Measurements from ENCODE around the gene OLFML1.

OLFML1 gene

GRCh38 chr11:7523416-7524210 is 38.3 kb downstream of the OLFML1 start:
- no peak overlapping the region for H3K9ac ChIP-seq (ENCODE audit: low read depth, low read length)
- no peaks in the 10 kb centered on the region for H3K4me1 ChIP-seq (ENCODE audit: control insufficient read depth, insufficient read depth, low read length)
- H3K4me2 ChIP-seq (ENCODE audit: low read length) = no peak overlapping the region
- H3K9me3 ChIP-seq (replicated peaks; ENCODE audit: low read length) = no peaks in the 10 kb centered on the region
- H3K27me3 ChIP-seq (ENCODE audit: control insufficient read depth, insufficient read depth, low read length) = peaks cover 50% of the 10 kb centered on the region
- H3K4me3 ChIP-seq (ENCODE audit: low read length) = no peak overlapping the region
- H3K36me3 ChIP-seq (ENCODE audit: insufficient read depth, low read length) = no peaks in the 10 kb centered on the region

GRCh38 chr11:7524462-7525235 is 39.3 kb downstream of the OLFML1 start:
- no peak overlapping the region for H3K4me3 ChIP-seq (ENCODE audit: low read length)
- no peak overlapping the region for H3K9ac ChIP-seq (ENCODE audit: low read depth, low read length)
- no peaks in the 10 kb centered on the region for H3K4me1 ChIP-seq (ENCODE audit: control insufficient read depth, insufficient read depth, low read length)
- no peaks in the 10 kb centered on the region for H3K36me3 ChIP-seq (ENCODE audit: insufficient read depth, low read length)
- no peaks in the 10 kb centered on the region for H3K9me3 ChIP-seq (replicated peaks; ENCODE audit: low read length)
- peaks cover 49% of the 10 kb centered on the region for H3K27me3 ChIP-seq (ENCODE audit: control insufficient read depth, insufficient read depth, low read length)
- peak overlapping the region; percentile 25 for H3K4me2 ChIP-seq (ENCODE audit: low read length)

- Histone ChIP-seq H3K4me1 (ENCODE audit: control insufficient read depth, insufficient read depth, low read length) (no peaks in the 10 kb centered on the region), H3K9ac (ENCODE audit: low read depth, low read length) (no peak overlapping the region), H3K9me3 (replicated peaks; ENCODE audit: low read length) (no peaks in the 10 kb centered on the region), H3K36me3 (ENCODE audit: insufficient read depth, low read length) (no peaks in the 10 kb centered on the region), H3K27me3 (ENCODE audit: control insufficient read depth, insufficient read depth, low read length) (peaks cover 49% of the 10 kb centered on the region), H3K4me2 (ENCODE audit: low read length) (no peak overlapping the region), H3K4me3 (ENCODE audit: low read length) (no peak overlapping the region)
Measured at GRCh38 chr11:7525424-7525823, 40.1 kb downstream of the OLFML1 start.

DNA sequence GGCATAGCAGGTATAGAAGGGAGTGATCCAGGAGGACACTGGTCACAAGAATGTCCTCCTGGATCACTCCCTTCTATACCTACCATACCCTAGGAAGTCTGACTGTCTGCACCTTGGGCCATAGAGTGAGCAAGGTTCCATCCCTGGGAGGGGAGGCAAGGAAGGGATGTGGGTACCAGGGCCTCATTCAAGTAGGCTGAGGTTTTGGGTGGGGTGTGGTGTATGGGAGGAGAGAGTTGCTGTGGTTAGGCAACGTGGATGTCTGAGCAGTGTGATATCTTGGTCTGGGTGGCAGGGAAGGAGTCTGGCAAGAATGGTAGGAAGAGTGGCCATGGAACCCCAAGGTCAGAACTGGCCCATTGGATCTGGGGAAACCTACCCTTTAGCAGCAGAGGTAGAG is 41.7 kb downstream of the OLFML1 start:
- H3K9ac ChIP-seq (ENCODE audit: low read depth, low read length) = no peak overlapping the region
- H3K27me3 ChIP-seq (ENCODE audit: control insufficient read depth, insufficient read depth, low read length) = peaks cover 38% of the 10 kb centered on the region
- H3K9me3 ChIP-seq (replicated peaks; ENCODE audit: low read length) = no peaks in the 10 kb centered on the region
- H3K4me1 ChIP-seq (ENCODE audit: control insufficient read depth, insufficient read depth, low read length) = no peaks in the 10 kb centered on the region
- H3K4me2 ChIP-seq (ENCODE audit: low read length) = no peak overlapping the region
- H3K4me3 ChIP-seq (ENCODE audit: low read length) = no peak overlapping the region
- H3K36me3 ChIP-seq (ENCODE audit: insufficient read depth, low read length) = no peaks in the 10 kb centered on the region

GRCh38 chr11:7528514-7529049 is 43.3 kb downstream of the OLFML1 start:
- Histone ChIP-seq H3K4me1 (ENCODE audit: control insufficient read depth, insufficient read depth, low read length) (no peaks in the 10 kb centered on the region), H3K4me2 (ENCODE audit: low read length) (no peak overlapping the region), H3K9me3 (replicated peaks; ENCODE audit: low read length) (no peaks in the 10 kb centered on the region), H3K36me3 (ENCODE audit: insufficient read depth, low read length) (no peaks in the 10 kb centered on the region), H3K9ac (ENCODE audit: low read depth, low read length) (no peak overlapping the region), H3K4me3 (ENCODE audit: low read length) (no peak overlapping the region), H3K27me3 (ENCODE audit: control insufficient read depth, insufficient read depth, low read length) (peaks cover 22% of the 10 kb centered on the region)

DNA sequence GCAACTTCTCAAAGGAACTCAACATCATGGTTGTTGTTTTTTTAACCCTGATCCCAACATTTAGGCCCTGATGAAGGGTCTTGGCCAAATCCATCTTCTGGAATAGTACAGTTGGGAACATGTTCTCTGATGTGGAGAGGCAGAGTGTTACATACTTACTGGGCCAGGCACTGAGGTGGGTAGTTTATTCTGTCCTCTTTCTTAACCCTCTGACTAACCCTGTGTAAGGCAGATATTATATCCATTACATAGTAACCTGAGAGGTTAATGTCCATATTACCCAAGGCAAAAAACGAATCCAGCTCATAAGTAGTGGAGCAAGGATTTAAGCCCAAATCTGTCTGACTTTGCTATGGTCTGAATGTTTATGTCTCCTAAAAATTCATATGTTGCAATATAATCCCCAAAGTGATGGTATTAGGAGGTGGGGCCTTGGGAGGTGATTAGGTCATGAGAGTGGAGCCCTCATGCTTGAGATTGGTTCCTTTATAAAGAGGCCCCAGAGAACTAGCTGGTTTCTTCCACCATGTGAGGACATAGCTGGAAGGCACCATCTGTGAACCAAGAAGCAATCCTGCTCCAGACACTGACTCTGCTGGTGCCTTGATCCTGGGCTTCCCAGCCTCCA is 44.8 kb downstream of the OLFML1 start:
- H3K4me2 ChIP-seq (ENCODE audit: low read length) = no peak overlapping the region
- no peak overlapping the region for H3K9ac ChIP-seq (ENCODE audit: low read depth, low read length)
- no peaks in the 10 kb centered on the region for H3K9me3 ChIP-seq (replicated peaks; ENCODE audit: low read length)
- H3K36me3 ChIP-seq (ENCODE audit: insufficient read depth, low read length) = no peaks in the 10 kb centered on the region
- H3K27me3 ChIP-seq (ENCODE audit: control insufficient read depth, insufficient read depth, low read length) = peaks cover 13% of the 10 kb centered on the region
- no peaks in the 10 kb centered on the region for H3K4me1 ChIP-seq (ENCODE audit: control insufficient read depth, insufficient read depth, low read length)
- H3K4me3 ChIP-seq (ENCODE audit: low read length) = no peak overlapping the region

DNA sequence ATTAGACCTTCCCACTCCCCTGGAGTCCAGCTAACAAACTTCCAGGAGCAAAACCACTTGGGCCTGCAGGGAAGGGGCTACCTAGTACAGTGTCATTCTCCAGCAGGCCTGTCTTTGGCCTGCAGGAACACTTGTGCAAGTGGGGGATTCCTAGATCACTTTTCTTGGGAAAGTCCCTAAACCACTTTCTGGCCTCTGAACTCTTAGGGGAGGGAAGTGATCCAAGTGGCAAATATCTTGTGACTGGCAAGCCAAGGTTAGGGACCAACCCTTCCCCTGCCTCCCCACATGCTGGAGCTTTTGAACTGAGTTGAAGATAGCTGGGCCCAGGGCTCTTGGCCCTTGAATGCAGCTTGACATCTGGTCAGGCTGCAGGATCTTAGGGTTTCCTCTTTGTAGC is 45.7 kb downstream of the OLFML1 start:
- no peak overlapping the region for H3K9ac ChIP-seq (ENCODE audit: low read depth, low read length)
- H3K4me2 ChIP-seq (ENCODE audit: low read length) = no peak overlapping the region
- no peaks in the 10 kb centered on the region for H3K4me1 ChIP-seq (ENCODE audit: control insufficient read depth, insufficient read depth, low read length)
- H3K36me3 ChIP-seq (ENCODE audit: insufficient read depth, low read length) = no peaks in the 10 kb centered on the region
- no peak overlapping the region for H3K4me3 ChIP-seq (ENCODE audit: low read length)
- peaks cover 9% of the 10 kb centered on the region for H3K27me3 ChIP-seq (ENCODE audit: control insufficient read depth, insufficient read depth, low read length)
- H3K9me3 ChIP-seq (replicated peaks; ENCODE audit: low read length) = no peaks in the 10 kb centered on the region

GRCh38 chr11:7532405-7533145 is 47.3 kb downstream of the OLFML1 start:
- Histone ChIP-seq H3K4me2 (ENCODE audit: low read length) (no peak overlapping the region), H3K4me1 (ENCODE audit: control insufficient read depth, insufficient read depth, low read length) (no peaks in the 10 kb centered on the region), H3K36me3 (ENCODE audit: insufficient read depth, low read length) (no peaks in the 10 kb centered on the region), H3K27me3 (ENCODE audit: control insufficient read depth, insufficient read depth, low read length) (peaks cover 7% of the 10 kb centered on the region), H3K9ac (ENCODE audit: low read depth, low read length) (no peak overlapping the region), H3K9me3 (replicated peaks; ENCODE audit: low read length) (no peaks in the 10 kb centered on the region), H3K4me3 (ENCODE audit: low read length) (no peak overlapping the region)

GRCh38 chr11:7533199-7534041 is 48.1 kb downstream of the OLFML1 start:
- Histone ChIP-seq H3K9ac (ENCODE audit: low read depth, low read length) (no peak overlapping the region), H3K27me3 (ENCODE audit: control insufficient read depth, insufficient read depth, low read length) (peaks cover 5% of the 10 kb centered on the region), H3K36me3 (ENCODE audit: insufficient read depth, low read length) (no peaks in the 10 kb centered on the region), H3K4me2 (ENCODE audit: low read length) (no peak overlapping the region), H3K4me3 (ENCODE audit: low read length) (no peak overlapping the region), H3K4me1 (ENCODE audit: control insufficient read depth, insufficient read depth, low read length) (no peaks in the 10 kb centered on the region), H3K9me3 (replicated peaks; ENCODE audit: low read length) (no peaks in the 10 kb centered on the region)

DNA sequence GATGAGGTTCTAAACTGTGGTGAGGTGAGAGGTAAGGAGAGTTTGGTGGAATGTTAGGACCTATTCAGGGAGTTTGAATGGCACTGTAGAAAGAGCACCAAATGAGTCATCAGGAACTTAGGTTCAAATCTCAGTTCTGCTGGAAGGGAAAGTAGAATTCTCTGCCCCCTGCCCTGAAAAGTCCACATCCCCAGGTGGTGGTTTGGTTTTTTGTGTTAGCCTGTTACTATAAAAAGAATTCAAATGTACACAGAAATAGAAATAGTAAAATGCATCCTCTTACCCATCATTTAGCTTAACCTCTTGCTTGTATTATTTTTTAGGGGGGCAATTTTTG is 48.7 kb downstream of the OLFML1 start:
- H3K36me3 ChIP-seq (ENCODE audit: insufficient read depth, low read length) = no peaks in the 10 kb centered on the region
- H3K4me1 ChIP-seq (ENCODE audit: control insufficient read depth, insufficient read depth, low read length) = no peaks in the 10 kb centered on the region
- H3K27me3 ChIP-seq (ENCODE audit: control insufficient read depth, insufficient read depth, low read length) = peaks cover 7% of the 10 kb centered on the region
- H3K4me2 ChIP-seq (ENCODE audit: low read length) = no peak overlapping the region
- no peak overlapping the region for H3K4me3 ChIP-seq (ENCODE audit: low read length)
- H3K9me3 ChIP-seq (replicated peaks; ENCODE audit: low read length) = no peaks in the 10 kb centered on the region
- H3K9ac ChIP-seq (ENCODE audit: low read depth, low read length) = no peak overlapping the region
